CD4-positive, CD25-positive, alpha-beta regulatory T cell (primary cell): Measurements from ENCODE around the gene GCG. TPM values are rescaled to one million over a fixed set of nuclear protein-coding genes. Genes with fewer than 3 reads are reported as not detected.

Experiments used
- polyA plus RNA-seq, 4 donors: library from polyadenylated mRNA; unstranded; fragments of 300-500 nt; fragmentation: Illumina TruSeq; gene quantifications; one replicate each; pipeline ENCODE4 v1.2.3, GENCODE V29; 2021
- total RNA-seq: library from RNA; stranded (reverse); gene quantifications from one replicate; pipeline ENCODE4 v1.2.3, GENCODE V29; 2022

Gene GCG
- total and polyA plus RNA-seq, 5 donors from 2014 or later, result not detected

Other genes starting within 250 kb of the GCG start
- 12.6 TPM for gene DPP4, start 78.0 kb downstream of the GCG start, total RNA-seq
- 10 to 100 TPM; 22.3 to 40.8 (median 29.9) TPM for gene DPP4, start 78.0 kb downstream of the GCG start, polyA plus RNA-seq
- gene FAP, start 91.2 kb upstream of the GCG start, total RNA-seq, result not detected
- not detected for gene FAP, start 91.2 kb upstream of the GCG start, polyA plus RNA-seq
- 52.8 TPM for gene IFIH1, start 166.4 kb upstream of the GCG start, total RNA-seq
- gene IFIH1, start 166.4 kb upstream of the GCG start, polyA plus RNA-seq, result 10 to 100 TPM; 17.2 to 20.0 (median 17.9) TPM
- 12.1 TPM for gene GCA, start 191.9 kb upstream of the GCG start, total RNA-seq
- gene GCA, start 191.9 kb upstream of the GCG start, polyA plus RNA-seq, result 10 to 100 TPM; 19.7 to 27.3 (median 26.3) TPM